SU-DHL-6 (cell line): ENCODE data around the gene ANKHD1.

Source experiments
- H2AFZ ChIP-seq: fragments of 200-600 bp; sonication (generic); 2 replicates; pipeline ENCODE4 v1.6.1; 2014; ENCODE audit warnings: low read depth, mild to moderate bottlenecking, moderate library complexity, mixed read lengths, antibody characterized with exemption, low read length; ENCODE audit not compliant: severe bottlenecking
- H3F3A ChIP-seq: fragments of 200-600 bp; shearing (Covaris generic); 2 replicates; pipeline ENCODE4 v1.6.0; 2016; ENCODE audit warnings: antibody characterized with exemption, mild to moderate bottlenecking; ENCODE audit not compliant: insufficient read depth
- H3K27ac ChIP-seq: fragments of 200-600 bp; sonication (generic); 2 replicates; pipeline ENCODE4 v1.5.1; 2016; ENCODE audit warnings: low read depth, mild to moderate bottlenecking, low read length, moderate library complexity, mixed read lengths
- H3K27me3 ChIP-seq: fragments of 200-600 bp; sonication (generic), shearing (Covaris generic); 2 replicates; pipeline ENCODE4 v1.6.0; 2014; ENCODE audit warnings: mild to moderate bottlenecking, low read length
- H3K36me3 ChIP-seq: fragments of 200-600 bp; sonication (generic); 2 replicates; pipeline ENCODE4 v1.6.1; 2014; ENCODE audit warnings: mild to moderate bottlenecking, low read length, mixed read lengths
- H3K4me2 ChIP-seq: fragments of 300-600, 200-600 bp; shearing (Covaris generic), sonication (generic); 2 replicates; pipeline ENCODE4 v1.6.0; 2014; ENCODE audit warnings: low read length, low read depth, mild to moderate bottlenecking; ENCODE audit not compliant: poor library complexity, severe bottlenecking
- H3K4me3 ChIP-seq: fragments of 200-600 bp; sonication (generic); 2 replicates; pipeline ENCODE4 v1.5.1; 2014; ENCODE audit warnings: antibody characterized with exemption, low read length, mild to moderate bottlenecking, mixed read lengths; ENCODE audit not compliant: insufficient read depth, poor library complexity, severe bottlenecking
- H3K79me2 ChIP-seq: fragments of 200-600 bp; sonication (generic); 2 replicates; pipeline ENCODE4 v1.6.1; 2014; ENCODE audit warnings: mild to moderate bottlenecking, low read length, moderate library complexity; ENCODE audit not compliant: insufficient read depth
- H3K9ac ChIP-seq: fragments of 200-600 bp; sonication (generic); 2 replicates; pipeline ENCODE4 v1.7.0; 2014; ENCODE audit warnings: mild to moderate bottlenecking, low read length
- H3K9me2 ChIP-seq: fragments of 200-600 bp; sonication (generic); replicated peaks from 2 replicates; pipeline ENCODE4 v1.6.1; 2014; ENCODE audit warnings: low read length; ENCODE audit not compliant: insufficient read depth
- H3K9me3 ChIP-seq: fragments of 200-600 bp; sonication (generic); 2 replicates; pipeline ENCODE4 v1.6.1; 2014; ENCODE audit warnings: low read length, mixed read lengths; ENCODE audit not compliant: insufficient read depth
- H4K20me1 ChIP-seq: fragments of 200-600 bp; sonication (generic); 2 replicates; pipeline ENCODE4 v1.6.1; 2014; ENCODE audit warnings: low read depth, mild to moderate bottlenecking, antibody characterized with exemption, low read length, moderate library complexity, mixed read lengths
- EZH2phosphoT487 ChIP-seq: fragments of 200-600 bp; sonication (generic), shearing (Covaris generic); conservative IDR thresholded peaks from 2 replicates; pipeline ENCODE4 v1.6.1; 2018; ENCODE audit warnings: mild to moderate bottlenecking, antibody characterized with exemption, low read length, moderate library complexity, mixed read lengths
- TF ChIP-seq, protein P1 (sequence below): fragments of 200-600 bp; sonication (generic); IDR thresholded peaks from one replicate; pipeline ENCODE4 v1.5.1; 2017; ENCODE audit warnings: antibody characterized with exemption, mild to moderate bottlenecking, low read length, moderate library complexity; ENCODE audit not compliant: insufficient read depth, poor library complexity, severe bottlenecking

Gene ANKHD1

DNA sequence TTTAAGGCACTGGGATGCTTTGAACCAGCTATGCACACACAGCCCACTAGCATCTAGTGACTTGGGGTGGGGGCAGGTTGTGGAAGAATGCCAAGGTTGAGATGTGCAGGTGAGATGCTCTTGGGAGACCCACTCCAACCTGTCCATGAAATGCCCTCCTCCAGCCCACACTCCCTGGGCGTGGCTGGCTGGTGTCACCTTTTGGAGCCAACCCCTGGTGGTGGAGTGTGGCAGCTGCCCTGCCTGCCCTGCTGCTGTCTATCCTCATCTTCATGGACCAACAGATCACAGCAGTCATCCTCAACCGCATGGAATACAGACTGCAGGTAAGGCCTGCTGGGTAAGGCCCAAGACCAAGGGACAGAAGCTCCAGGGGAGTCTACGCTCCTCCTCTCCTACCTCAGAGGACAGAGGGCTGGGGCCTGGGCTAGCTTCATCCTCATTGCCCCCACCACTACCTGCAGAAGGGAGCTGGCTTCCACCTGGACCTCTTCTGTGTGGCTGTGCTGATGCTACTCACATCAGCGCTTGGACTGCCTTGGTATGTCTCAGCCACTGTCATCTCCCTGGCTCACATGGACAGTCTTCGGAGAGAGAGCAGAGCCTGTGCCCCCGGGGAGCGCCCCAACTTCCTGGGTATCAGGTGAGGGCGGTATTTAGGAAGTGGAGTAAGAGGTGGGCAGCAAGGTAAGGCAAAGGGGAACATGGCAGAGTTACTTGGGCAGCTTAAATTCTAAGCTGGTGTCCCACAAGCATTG is 34.2 kb upstream of the ANKHD1 start:
- Histone ChIP-seq H4K20me1 (no peaks in the 10 kb centered on the region), H3K27me3 (no peaks in the 10 kb centered on the region)
- TF ChIP-seq EZH2phosphoT487 = no peak
- TF ChIP-seq, protein P1, sequence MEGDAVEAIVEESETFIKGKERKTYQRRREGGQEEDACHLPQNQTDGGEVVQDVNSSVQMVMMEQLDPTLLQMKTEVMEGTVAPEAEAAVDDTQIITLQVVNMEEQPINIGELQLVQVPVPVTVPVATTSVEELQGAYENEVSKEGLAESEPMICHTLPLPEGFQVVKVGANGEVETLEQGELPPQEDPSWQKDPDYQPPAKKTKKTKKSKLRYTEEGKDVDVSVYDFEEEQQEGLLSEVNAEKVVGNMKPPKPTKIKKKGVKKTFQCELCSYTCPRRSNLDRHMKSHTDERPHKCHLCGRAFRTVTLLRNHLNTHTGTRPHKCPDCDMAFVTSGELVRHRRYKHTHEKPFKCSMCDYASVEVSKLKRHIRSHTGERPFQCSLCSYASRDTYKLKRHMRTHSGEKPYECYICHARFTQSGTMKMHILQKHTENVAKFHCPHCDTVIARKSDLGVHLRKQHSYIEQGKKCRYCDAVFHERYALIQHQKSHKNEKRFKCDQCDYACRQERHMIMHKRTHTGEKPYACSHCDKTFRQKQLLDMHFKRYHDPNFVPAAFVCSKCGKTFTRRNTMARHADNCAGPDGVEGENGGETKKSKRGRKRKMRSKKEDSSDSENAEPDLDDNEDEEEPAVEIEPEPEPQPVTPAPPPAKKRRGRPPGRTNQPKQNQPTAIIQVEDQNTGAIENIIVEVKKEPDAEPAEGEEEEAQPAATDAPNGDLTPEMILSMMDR = no peak

DNA sequence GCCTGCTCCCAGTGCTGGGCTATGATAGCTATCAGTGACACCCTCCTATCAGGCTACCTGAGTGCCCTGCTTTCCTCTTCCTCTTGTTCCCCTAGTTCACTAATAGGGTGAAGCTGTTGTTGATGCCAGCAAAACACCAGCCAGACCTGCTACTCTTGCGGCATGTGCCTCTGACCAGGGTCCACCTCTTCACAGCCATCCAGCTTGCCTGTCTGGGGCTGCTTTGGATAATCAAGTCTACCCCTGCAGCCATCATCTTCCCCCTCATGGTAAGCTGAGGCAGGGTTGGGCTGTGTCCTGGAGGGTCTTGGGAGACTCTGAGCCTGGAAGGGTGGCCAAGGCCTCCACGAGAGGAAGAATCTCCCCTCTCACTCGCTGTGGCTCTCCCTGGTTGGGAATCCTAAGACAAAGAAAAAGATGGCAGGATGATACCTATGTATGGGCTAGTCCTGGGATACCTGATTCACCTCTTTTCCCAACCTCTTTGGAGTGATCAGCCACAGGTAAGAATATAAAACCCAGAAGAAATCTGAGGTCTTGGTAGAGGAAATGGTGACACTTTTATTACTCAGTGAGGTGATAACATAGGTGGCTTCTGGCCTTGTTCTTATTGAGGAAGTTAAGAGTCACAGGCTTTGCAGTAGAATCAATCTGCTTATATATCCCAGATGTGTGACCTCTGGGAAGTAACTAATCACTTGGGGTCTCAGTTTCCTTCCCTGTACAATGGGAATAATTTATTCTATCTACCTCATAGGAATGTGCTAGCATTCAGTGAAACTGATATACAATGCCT is 30.1 kb upstream of the ANKHD1 start:
- H3K36me3 ChIP-seq = no peaks in the 10 kb centered on the region
- no peaks in the 10 kb centered on the region for H4K20me1 ChIP-seq
- no peak overlapping the region for H3K27ac ChIP-seq
- no peaks in the 10 kb centered on the region for H3K27me3 ChIP-seq
- no peak overlapping the region for H2AFZ ChIP-seq
- no peaks in the 10 kb centered on the region for H3K79me2 ChIP-seq
- no peak overlapping the region for H3K4me2 ChIP-seq
- no peaks in the 10 kb centered on the region for H3K9me2 ChIP-seq
- H3K9ac ChIP-seq = no peak overlapping the region
- no peaks in the 10 kb centered on the region for H3K9me3 ChIP-seq
- H3K4me3 ChIP-seq = no peak overlapping the region
- no peaks in the 10 kb centered on the region; the same call in 1 of the 2 replicates for H3F3A ChIP-seq
- TF ChIP-seq EZH2phosphoT487 = no peak
- TF ChIP-seq, protein P1 = no peak

More for the DNA sequence above, 34.2 kb upstream of the ANKHD1 start:
- Histone ChIP-seq H3K4me2 (no peak overlapping the region), H3K36me3 (no peaks in the 10 kb centered on the region), H3K27ac (no peak overlapping the region), H3K79me2 (no peaks in the 10 kb centered on the region), H3K9me3 (no peaks in the 10 kb centered on the region), H3K9me2 (no peaks in the 10 kb centered on the region), H3K9ac (no peak overlapping the region), H3F3A (no peaks in the 10 kb centered on the region), H3K4me3 (no peak overlapping the region), H2AFZ (no peak overlapping the region)

DNA sequence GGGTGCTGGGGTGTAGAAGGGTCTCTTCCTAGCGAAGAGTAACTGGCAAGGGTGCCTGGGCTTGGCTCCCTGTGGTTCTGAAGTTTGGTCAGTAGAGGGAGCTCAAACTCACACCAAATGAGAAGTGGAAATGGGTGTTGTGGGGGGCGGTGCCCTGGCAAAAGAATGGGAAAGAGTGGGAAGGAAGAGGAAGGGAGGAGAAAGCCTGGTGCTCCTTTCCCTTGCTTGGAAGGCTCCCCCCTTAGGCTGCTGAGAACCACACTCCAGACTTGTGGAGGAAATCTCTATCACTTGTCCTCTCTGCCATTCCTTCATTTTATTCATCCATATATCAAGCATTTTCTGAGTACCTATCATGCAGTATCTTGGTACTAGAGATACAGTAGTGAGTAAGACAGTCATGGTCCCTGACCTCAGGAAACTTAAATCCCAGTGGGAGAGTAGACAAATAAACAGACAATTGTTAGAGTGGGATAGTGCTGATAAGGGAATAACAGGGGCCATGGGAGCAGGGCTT is 28.6 kb upstream of the ANKHD1 start:
- Histone ChIP-seq H3K79me2 (no peaks in the 10 kb centered on the region), H3K4me3 (no peak overlapping the region), H3K9me2 (no peaks in the 10 kb centered on the region), H3K27me3 (no peaks in the 10 kb centered on the region), H3F3A (no peaks in the 10 kb centered on the region; the same call in 1 of the 2 replicates), H3K36me3 (no peaks in the 10 kb centered on the region), H3K4me2 (no peak overlapping the region), H2AFZ (no peak overlapping the region), H3K9ac (no peak overlapping the region), H3K9me3 (no peaks in the 10 kb centered on the region), H4K20me1 (no peaks in the 10 kb centered on the region), H3K27ac (no peak overlapping the region)
- TF ChIP-seq, protein P1 = peak; percentile 69
- no peak for TF ChIP-seq EZH2phosphoT487
